IPS-11a (cell line): ENCODE data around the gene TMPRSS7.
"Not testable (repeated sequence)": the region's sequence is repeated elsewhere in the genome, so short reads cannot be mapped to it uniquely, and the experiment has no call there.

Experiments
- H3K4me3 ChIP-seq: one replicate; pipeline ENCODE4 v1.5.1; 2013; ENCODE audit warnings: low read depth, low read length, control low read depth

The TMPRSS7 gene

GRCh38 chr3:112053229-112053628, 18.7 kb downstream of the TMPRSS7 start:
- H3K4me3 ChIP-seq, result no peak overlapping the region

DNA sequence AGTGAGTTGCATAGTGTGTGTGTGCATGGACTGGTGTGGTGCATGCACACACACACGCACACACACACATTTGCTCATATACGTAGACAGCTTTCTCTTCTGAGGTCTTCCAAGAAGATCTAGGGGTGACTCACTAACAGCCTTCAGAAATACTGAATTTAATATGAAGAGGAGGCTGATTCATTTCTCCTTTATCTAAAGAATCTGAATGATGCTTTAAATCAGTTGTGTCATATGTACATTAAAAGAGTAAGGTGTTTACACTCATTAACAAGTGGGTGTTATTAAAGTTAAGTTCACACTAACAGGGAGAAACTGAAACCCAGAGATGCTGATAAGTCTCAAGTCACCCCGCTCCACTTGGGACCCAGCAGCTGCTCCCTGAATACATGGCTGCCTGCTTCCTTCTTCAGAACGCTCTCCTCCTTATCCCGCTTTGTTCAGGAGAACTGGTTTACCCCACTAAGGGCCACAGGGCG, 22.0 kb downstream of the TMPRSS7 start:
- no peak overlapping the region for H3K4me3 ChIP-seq

- no peak overlapping the region for H3K4me3 ChIP-seq
These were observed 25.0 kb downstream of the TMPRSS7 start for GRCh38 chr3:112059497-112059896.

- no peak overlapping the region for H3K4me3 ChIP-seq
These were observed 26.6 kb downstream of the TMPRSS7 start for GRCh38 chr3:112061152-112061551.

DNA sequence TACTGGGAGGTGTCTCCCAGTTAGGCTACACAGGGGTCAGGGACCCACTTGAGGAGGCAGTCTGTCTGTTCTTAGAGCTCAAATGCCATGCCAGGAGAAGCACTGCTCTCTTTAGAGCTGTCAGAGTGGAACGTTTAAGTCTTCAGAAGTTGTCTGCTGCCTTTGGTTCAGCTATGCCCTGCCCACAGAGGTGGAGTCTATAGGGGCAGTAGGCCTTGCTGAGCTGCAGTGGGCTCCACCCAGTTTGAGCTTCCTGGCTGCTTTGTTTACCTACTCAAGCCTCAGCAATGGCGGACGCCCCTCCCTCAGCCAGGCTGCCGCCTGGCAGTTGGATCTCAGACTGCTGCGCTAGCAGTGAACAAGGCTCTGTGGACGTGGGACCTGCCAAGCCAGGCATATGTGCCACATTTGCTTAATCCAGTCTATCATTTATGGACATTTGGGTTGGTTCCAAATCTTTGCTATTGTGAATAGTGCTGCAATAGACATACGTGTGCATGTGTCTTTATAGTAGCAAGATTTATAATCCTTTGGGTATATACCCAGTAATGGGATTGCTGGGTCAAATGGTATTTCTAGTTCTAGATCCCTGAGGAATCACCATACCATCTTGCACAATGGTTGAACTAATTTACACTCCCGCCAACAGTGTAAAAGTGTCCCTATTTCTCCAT, 38.0 kb downstream of the TMPRSS7 start:
- not testable (repeated sequence) for H3K4me3 ChIP-seq

DNA sequence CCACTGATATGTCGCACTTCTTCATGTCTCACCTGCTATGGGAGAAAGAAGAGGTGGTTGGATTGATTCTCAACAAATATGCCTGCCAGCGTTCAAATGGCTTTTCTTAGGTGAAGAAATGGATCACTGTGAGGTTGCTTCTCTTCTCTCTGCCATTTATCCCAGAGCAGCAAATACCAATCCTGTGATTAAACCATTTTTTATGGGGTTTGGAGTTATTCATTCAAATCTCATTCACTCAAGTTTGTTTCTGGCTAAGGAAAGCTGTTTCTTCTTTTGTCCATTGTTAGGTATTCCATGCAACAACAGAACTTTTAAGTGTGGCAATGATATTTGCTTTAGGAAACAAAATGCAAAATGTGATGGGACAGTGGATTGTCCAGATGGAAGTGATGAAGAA, 39.5 kb downstream of the TMPRSS7 start:
- no peak overlapping the region for H3K4me3 ChIP-seq

DNA sequence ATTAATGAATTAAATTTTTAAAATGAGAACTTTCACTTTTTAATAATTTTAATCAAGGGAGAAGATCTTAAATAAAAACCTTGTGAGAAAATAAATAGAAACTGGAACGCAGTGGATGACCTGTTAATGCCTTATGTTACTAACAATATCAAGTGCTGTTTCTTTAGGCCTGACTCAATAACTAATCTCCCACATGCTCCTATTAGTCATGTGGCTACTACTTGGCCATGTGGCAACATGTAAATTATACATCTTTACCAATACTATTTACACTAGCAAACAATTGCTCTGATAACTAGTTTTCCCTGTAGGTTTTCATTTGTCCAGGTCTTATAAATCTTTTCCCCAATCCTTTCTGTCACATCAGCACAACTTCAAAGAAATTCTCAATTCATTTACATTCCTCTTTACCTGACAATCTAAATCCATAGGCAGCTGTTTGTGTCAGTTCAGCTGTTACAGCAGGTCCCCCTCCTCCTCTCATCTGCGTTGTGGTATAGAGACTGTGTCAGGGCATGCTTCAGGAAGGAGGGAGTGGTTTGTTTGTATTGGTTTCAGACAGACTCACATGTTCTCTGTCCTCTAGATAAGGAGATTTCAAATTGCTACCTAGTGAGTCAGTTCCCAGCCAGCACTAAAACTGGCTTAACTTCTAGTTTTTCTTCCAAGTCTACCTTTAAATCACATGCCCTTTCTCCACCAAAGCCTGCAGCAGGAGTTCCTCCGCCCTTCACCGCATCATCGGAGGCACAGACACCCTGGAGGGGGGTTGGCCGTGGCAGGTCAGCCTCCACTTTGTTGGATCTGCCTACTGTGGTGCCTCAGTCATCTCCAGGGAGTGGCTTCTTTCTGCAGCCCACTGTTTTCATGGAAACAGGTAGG, 40.3 kb downstream of the TMPRSS7 start:
- no peak overlapping the region for H3K4me3 ChIP-seq

GRCh38 chr3:112078125-112079083, 43.9 kb downstream of the TMPRSS7 start:
- H3K4me3 ChIP-seq, result no peak overlapping the region

DNA sequence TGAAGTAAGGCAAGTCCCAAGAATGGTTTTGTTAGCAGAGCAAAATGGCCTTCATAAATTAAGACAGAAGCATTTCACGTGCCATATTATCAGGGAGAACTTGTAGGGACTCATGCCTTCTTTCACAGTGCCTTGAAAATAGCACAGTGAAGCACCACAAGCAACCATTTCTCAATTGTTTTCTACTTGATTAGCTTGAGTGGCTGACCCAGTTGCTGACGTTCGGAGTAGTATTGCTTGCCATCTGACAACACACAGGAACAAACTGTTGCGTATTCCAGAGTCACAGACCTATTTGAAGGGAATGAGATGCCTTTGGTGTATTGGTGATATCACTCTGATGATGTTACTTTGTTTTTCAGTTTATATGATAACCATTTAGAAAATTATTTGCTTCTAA, 48.7 kb downstream of the TMPRSS7 start:
- no peak overlapping the region for H3K4me3 ChIP-seq

GRCh38 chr3:112084980-112085705, 50.6 kb downstream of the TMPRSS7 start:
- no peak overlapping the region for H3K4me3 ChIP-seq

DNA sequence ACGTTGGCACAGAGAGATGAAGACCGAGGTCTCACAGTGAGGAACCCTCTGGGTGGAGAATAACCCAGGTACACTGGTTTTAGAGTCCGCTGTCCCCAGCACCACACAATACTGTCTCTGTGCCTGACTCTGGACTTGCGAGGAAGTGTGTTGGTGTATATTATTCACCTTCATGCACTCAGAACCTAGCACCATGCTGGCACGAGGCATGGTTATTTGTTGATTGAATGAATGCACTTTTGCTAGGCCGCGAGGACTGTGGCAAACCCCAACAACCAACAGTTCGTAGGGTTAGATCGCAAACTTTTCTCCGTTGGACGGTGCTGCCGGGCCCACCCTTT, 51.2 kb downstream of the TMPRSS7 start:
- peak overlapping the region; percentile 66 for H3K4me3 ChIP-seq

GRCh38 chr3:112086076-112086854, 51.7 kb downstream of the TMPRSS7 start, which contains the start of gene C3orf52:
TSS of gene C3orf52 (plus strand) at chr3:112086389. CDS start at chr3:112086408, 19 bp downstream.
- peak within 1 kb of the TSS; percentile 66 for H3K4me3 ChIP-seq

DNA sequence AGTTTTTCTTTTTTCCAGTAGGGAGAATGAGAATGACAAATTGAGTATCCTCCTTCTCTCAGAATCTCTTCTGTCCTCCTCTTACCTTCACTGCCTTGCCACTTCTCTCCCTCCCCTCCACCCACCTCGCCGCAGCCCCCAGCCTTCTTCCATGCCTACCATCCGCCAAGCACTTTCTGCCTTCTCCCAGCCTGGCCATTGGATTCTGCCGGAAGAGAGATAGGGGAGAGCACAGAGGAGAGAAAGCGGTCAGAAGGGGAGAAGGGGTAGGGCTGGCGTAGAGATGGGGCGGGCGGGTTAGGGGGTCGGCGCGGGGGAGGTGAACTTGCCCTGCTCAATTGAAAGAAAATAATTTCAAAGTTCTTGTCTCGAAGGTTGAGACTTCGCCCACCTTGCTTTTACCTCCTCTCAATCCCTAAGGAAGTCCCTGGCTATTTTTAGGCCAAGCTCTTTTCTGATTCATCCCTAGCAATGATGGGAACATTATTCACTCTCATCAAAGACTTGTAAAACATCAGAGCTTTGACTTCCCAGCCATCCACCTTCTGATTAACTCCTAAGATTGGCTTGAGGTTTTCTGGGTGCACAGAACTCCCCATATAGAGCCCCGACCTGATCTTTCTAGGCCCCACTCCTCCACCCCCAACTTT, 52.5 kb downstream of the TMPRSS7 start:
- H3K4me3 ChIP-seq, result peak overlapping the region; percentile 66

GRCh38 chr3:112087746-112088145, 53.2 kb downstream of the TMPRSS7 start:
- no peak overlapping the region for H3K4me3 ChIP-seq

DNA sequence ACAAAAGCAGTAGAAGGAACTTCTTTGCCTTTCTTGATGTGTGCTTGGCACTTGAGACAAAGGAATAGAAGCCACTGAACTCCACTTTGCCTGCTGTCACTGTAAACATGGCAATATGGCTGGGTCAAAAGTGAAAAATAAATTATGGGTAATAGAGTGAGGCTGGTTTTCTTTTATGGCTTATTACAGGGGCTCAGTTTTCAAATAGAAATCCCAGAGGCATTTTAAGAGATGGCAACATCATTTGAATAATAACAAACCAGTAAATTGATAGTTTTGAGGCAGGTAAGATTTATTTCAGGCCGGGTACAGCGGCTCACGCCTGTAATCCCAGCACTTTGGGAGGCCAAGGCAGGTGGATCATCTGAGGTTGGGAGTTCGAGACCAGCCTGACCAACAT, 54.4 kb downstream of the TMPRSS7 start:
- no peak overlapping the region for H3K4me3 ChIP-seq

DNA sequence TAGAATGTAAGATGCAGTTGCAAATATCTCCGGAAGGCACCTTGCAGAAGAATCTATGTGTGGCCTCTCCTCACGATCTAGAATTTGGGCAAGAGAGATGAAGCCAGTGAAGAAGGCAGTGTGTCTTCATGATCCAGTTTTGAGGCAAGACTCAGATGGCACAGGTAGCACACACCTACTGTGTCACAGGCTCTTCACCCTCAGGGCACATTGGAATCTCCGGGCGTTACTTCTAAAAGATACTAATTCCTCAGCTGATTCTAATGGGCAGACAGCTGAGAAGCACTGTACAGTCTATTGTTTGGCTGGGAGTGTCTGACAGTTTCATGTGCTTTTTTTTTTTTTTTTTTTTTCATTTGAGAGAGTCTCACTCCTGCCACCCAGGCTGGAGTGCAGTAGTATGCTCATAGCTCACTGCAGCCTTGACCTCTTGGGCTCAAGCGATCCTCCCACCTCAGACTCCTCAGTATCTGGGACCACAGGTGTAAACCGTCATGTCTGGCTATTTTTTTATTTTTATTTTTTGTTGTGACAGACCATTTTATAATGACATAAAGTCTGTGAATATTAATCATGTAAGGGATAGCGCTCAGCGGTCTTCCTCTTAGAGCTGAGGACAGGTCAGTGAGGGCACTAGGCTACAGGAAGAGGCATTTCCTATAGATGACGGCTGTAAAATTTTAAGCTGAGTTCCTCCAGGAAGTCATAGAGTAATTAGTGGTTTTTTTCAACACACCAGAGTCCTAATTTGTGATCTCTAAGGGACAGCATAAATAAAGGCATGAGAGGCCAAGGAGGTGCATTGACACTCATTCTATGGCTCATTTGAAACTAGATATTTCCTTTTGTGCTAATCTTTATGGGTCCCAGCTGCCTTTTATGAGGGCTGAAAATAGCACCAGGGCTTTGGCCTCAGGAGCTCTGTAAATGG, 55.7 kb downstream of the TMPRSS7 start:
- H3K4me3 ChIP-seq, result no peak overlapping the region

- H3K4me3 ChIP-seq, result no peak overlapping the region
These were observed 56.5 kb downstream of the TMPRSS7 start for GRCh38 chr3:112090887-112091586.
